ENCODE results near the gene CYP24A1. TPM values are rescaled to one million over a fixed set of nuclear protein-coding genes. Genes with fewer than 3 reads are reported as not detected.

CYP24A1 gene
- total and polyA plus RNA-seq, 2 experiments from 2014 or later, result 0.43 to 1.2 TPM

- peak overlapping the region; percentile 46; the same call in 1 of the 2 replicates for H3K9ac ChIP-seq
- in situ Hi-C loops (cut with MboI), result no loop called here
- H3K27ac ChIP-seq, result peak overlapping the region; percentile 85
- H3K36me3 ChIP-seq (ENCODE audit: low read depth), result no peaks in the 10 kb centered on the region
- H3K27me3 ChIP-seq (replicated peaks; ENCODE audit: insufficient read depth), result no peaks in the 10 kb centered on the region
- H2AFZ ChIP-seq, result no peak overlapping the region
- H3K79me2 ChIP-seq (ENCODE audit: insufficient read depth), result no peaks in the 10 kb centered on the region
- H3F3A ChIP-seq (ENCODE audit: insufficient read depth), result peaks cover 38% of the 10 kb centered on the region
- no peaks in the 10 kb centered on the region for H3K9me3 ChIP-seq (ENCODE audit: low read depth)
- WGBS, 2 experiments (ENCODE audit: low coverage in 1 of 2, low lambda C conversion rate in 2 of 2, missing lambda C conversion rate in 2 of 2), result 38 to 40% methylated on average over 11 of the region's 11 CpGs
- H3K4me3 ChIP-seq, result no peak overlapping the region
- peak; percentile 98 for DNase-seq
- peak overlapping the region; percentile 21 for H3K4me2 ChIP-seq (ENCODE audit: unreplicated experiment)
- no peak for TF ChIP-seq EZH2phosphoT487 (IDR thresholded peaks at IDR 0.05; ENCODE audit: insufficient read depth, low read depth)
- no peak for TF ChIP-seq EZH2 (IDR thresholded peaks at IDR 0.05; ENCODE audit: insufficient read depth, poor library complexity, severe bottlenecking)
- H3K9me2 ChIP-seq (ENCODE audit: insufficient read depth), result no peaks in the 10 kb centered on the region
- H4K20me1 ChIP-seq (ENCODE audit: insufficient read depth), result no peaks in the 10 kb centered on the region
- peaks cover 29% of the 10 kb centered on the region for H3K4me1 ChIP-seq (ENCODE audit: insufficient read depth)
Observed at GRCh38 chr20:54123587-54124180, 50.1 kb downstream of the CYP24A1 start.

- Histone ChIP-seq H3K4me1 (ENCODE audit: insufficient read depth) (peaks cover 29% of the 10 kb centered on the region), H3K9me2 (ENCODE audit: insufficient read depth) (no peaks in the 10 kb centered on the region), H3K27ac (peak overlapping the region; percentile 85), H3K27me3 (replicated peaks; ENCODE audit: insufficient read depth) (no peaks in the 10 kb centered on the region), H3K9me3 (ENCODE audit: low read depth) (no peaks in the 10 kb centered on the region), H3F3A (ENCODE audit: insufficient read depth) (peaks cover 36% of the 10 kb centered on the region), H3K79me2 (ENCODE audit: insufficient read depth) (no peaks in the 10 kb centered on the region), H4K20me1 (ENCODE audit: insufficient read depth) (no peaks in the 10 kb centered on the region), H3K9ac (peak overlapping the region; percentile 40; the same call in 1 of the 2 replicates), H3K36me3 (ENCODE audit: low read depth) (no peaks in the 10 kb centered on the region), H3K4me3 (0 out of 2 replicates have a peak overlapping the region, but pooled peaks have one; percentile 1), H2AFZ (no peak overlapping the region), H3K4me2 (ENCODE audit: unreplicated experiment) (peak overlapping the region; percentile 21)
- TF ChIP-seq EZH2 (IDR thresholded peaks at IDR 0.05; ENCODE audit: insufficient read depth, poor library complexity, severe bottlenecking) (no peak), EZH2phosphoT487 (IDR thresholded peaks at IDR 0.05; ENCODE audit: insufficient read depth, low read depth) (no peak)
- no peak for DNase-seq
- 80 to 84% methylated on average over 10 of the region's 10 CpGs for WGBS, 2 experiments (ENCODE audit: low coverage in 1 of 2, low lambda C conversion rate in 2 of 2, missing lambda C conversion rate in 2 of 2)
- in situ Hi-C loops (cut with MboI), result no loop called here
Observed at GRCh38 chr20:54122681-54123586, 50.9 kb downstream of the CYP24A1 start.

- H3K9me3 ChIP-seq (ENCODE audit: low read depth), result no peaks in the 10 kb centered on the region
- H3K36me3 ChIP-seq (ENCODE audit: low read depth), result no peaks in the 10 kb centered on the region
- TF ChIP-seq EZH2 (IDR thresholded peaks at IDR 0.05; ENCODE audit: insufficient read depth, poor library complexity, severe bottlenecking), result no peak
- in situ Hi-C loops (cut with MboI), result no loop called here
- peaks cover 29% of the 10 kb centered on the region for H3K4me1 ChIP-seq (ENCODE audit: insufficient read depth)
- H3K27ac ChIP-seq, result peak overlapping the region; percentile 85
- peak overlapping the region; percentile 16 for H3K4me2 ChIP-seq (ENCODE audit: unreplicated experiment)
- H3K9ac ChIP-seq, result peak overlapping the region; percentile 40
- H2AFZ ChIP-seq, result no peak overlapping the region
- WGBS, 2 experiments (ENCODE audit: low coverage in 1 of 2, low lambda C conversion rate in 2 of 2, missing lambda C conversion rate in 2 of 2), result 9 to 13% methylated on average over 1 of the region's 1 CpG
- no peaks in the 10 kb centered on the region for H3K79me2 ChIP-seq (ENCODE audit: insufficient read depth)
- no peaks in the 10 kb centered on the region for H3K27me3 ChIP-seq (replicated peaks; ENCODE audit: insufficient read depth)
- peak; percentile 82 for DNase-seq
- no peak overlapping the region for H3K4me3 ChIP-seq
- no peaks in the 10 kb centered on the region for H3K9me2 ChIP-seq (ENCODE audit: insufficient read depth)
- peaks cover 33% of the 10 kb centered on the region for H3F3A ChIP-seq (ENCODE audit: insufficient read depth)
- no peaks in the 10 kb centered on the region for H4K20me1 ChIP-seq (ENCODE audit: insufficient read depth)
Observed at GRCh38 chr20:54122189-54122588, 51.6 kb downstream of the CYP24A1 start.

- Histone ChIP-seq H3K4me2 (ENCODE audit: unreplicated experiment) (no peak overlapping the region), H3K4me3 (no peak overlapping the region), H3K4me1 (ENCODE audit: insufficient read depth) (peaks cover 38% of the 10 kb centered on the region), H4K20me1 (ENCODE audit: insufficient read depth) (no peaks in the 10 kb centered on the region), H3K27ac (no peak overlapping the region), H3K9me2 (ENCODE audit: insufficient read depth) (no peaks in the 10 kb centered on the region), H3K27me3 (replicated peaks; ENCODE audit: insufficient read depth) (no peaks in the 10 kb centered on the region), H3F3A (ENCODE audit: insufficient read depth) (peaks cover 43% of the 10 kb centered on the region), H3K36me3 (ENCODE audit: low read depth) (no peaks in the 10 kb centered on the region), H2AFZ (no peak overlapping the region), H3K9me3 (ENCODE audit: low read depth) (no peaks in the 10 kb centered on the region), H3K9ac (no peak overlapping the region), H3K79me2 (ENCODE audit: insufficient read depth) (no peaks in the 10 kb centered on the region)
- no peak for TF ChIP-seq EZH2 (IDR thresholded peaks at IDR 0.05; ENCODE audit: insufficient read depth, poor library complexity, severe bottlenecking)
- TF ChIP-seq EZH2phosphoT487 (IDR thresholded peaks at IDR 0.05; ENCODE audit: insufficient read depth, low read depth), result no peak
- in situ Hi-C loops (cut with MboI), result loop anchor here (10.0 kb wide), 1 partner anchor 525 kb away; no protein-coding TSS in a partner anchor
- WGBS, 2 experiments (ENCODE audit: low coverage in 1 of 2, low lambda C conversion rate in 2 of 2, missing lambda C conversion rate in 2 of 2), result 93 to 96% methylated on average over 2 of the region's 2 CpGs
- DNase-seq, result no peak
Observed at GRCh38 chr20:54119744-54120143, 54.0 kb downstream of the CYP24A1 start.
